Caco-2 (cell line): ENCODE data around the gene KRT9. TPM values are rescaled to one million over a fixed set of nuclear protein-coding genes. Genes with fewer than 3 reads are reported as not detected.

Experiments
- BruUV-seq: library from RNA; stranded (reverse); fragments of 400-500 nt; replicated peaks from 2 replicates; lab custom pipeline; 2021; lab: Mats Ljungman, UMichigan
- CTCF ChIA-PET: fragments of 300-600 bp; sonication (Branson Sonifier 250); formaldehyde crosslinking; loops from one replicate; lab custom pipeline; 2022; ENCODE audit warnings: antibody characterized with exemption; lab: Charles Lee
- POLR2A ChIA-PET: fragments of 300-600 bp; sonication (Branson Sonifier 250); formaldehyde crosslinking; loops from one replicate; lab custom pipeline; 2022; ENCODE audit warnings: antibody characterized with exemption; lab: Charles Lee
- DNase-seq, 2 experiments: peaks; one replicate each; pipeline versions ENCODE4 v3.0.0 to v3.0.0-alpha.2; 2020 to 2022
- H3K27me3 ChIP-seq: replicated peaks from 2 replicates; pipeline ENCODE4 v1.6.0; 2011; ENCODE audit warnings: low read length; ENCODE audit not compliant: control insufficient read depth, insufficient read depth
- H3K36me3 ChIP-seq: 2 replicates; pipeline ENCODE4 v1.5.1; 2011; ENCODE audit warnings: low read length; ENCODE audit not compliant: control insufficient read depth, insufficient read depth
- H3K4me1 ChIP-seq: fragments of 250-450 bp; sonication (Bioruptor Pico); 2 replicates; pipeline ENCODE4 v1.5.1; 2020; ENCODE audit warnings: mild to moderate bottlenecking
- H3K4me3 ChIP-seq: 2 replicates; pipeline ENCODE4 v1.5.1; 2011; ENCODE audit warnings: low read depth, mild to moderate bottlenecking, control low read depth, low read length
- H3K9me3 ChIP-seq: fragments of 250-450 bp; sonication (Bioruptor Pico); 2 replicates; pipeline ENCODE4 v1.5.1; 2020; ENCODE audit warnings: mild to moderate bottlenecking, moderate library complexity
- H3K27ac Mint-ChIP-seq: one replicate; pipeline ENCODE4 v1.8.0; 2022; ENCODE audit warnings: mixed read lengths; ENCODE audit not compliant: unreplicated experiment
- H3K27me3 Mint-ChIP-seq: one replicate; pipeline ENCODE4 v1.8.0; 2022; ENCODE audit warnings: mixed read lengths; ENCODE audit not compliant: insufficient read depth, unreplicated experiment
- H3K36me3 Mint-ChIP-seq: one replicate; pipeline ENCODE4 v1.8.0; 2022; ENCODE audit warnings: mild to moderate bottlenecking, mixed read lengths; ENCODE audit not compliant: insufficient read depth, unreplicated experiment
- H3K4me1 Mint-ChIP-seq: one replicate; pipeline ENCODE4 v1.8.0; 2022; ENCODE audit warnings: low read depth, mixed read lengths; ENCODE audit not compliant: unreplicated experiment
- H3K4me3 Mint-ChIP-seq: one replicate; pipeline ENCODE4 v1.8.0; 2022; ENCODE audit warnings: mild to moderate bottlenecking, moderate library complexity, mixed read lengths; ENCODE audit not compliant: unreplicated experiment
- H3K9me3 Mint-ChIP-seq: one replicate; pipeline ENCODE4 v1.8.0; 2022; ENCODE audit warnings: mixed read lengths; ENCODE audit not compliant: unreplicated experiment
- intact Hi-C: fragments of 100-400 bp; cut with micrococcal nuclease; formaldehyde crosslinking; loops from one replicate; pipeline ENCODE4 v1.10.0; 2022; ENCODE audit not compliant: unreplicated experiment
- total RNA-seq: library from RNA; stranded (reverse); gene quantifications from 2 replicates; pipeline ENCODE4 v1.2.3, GENCODE V29; 2022
- TF ChIP-seq, protein P1 (sequence below), 2 experiments: fragments of 200-600 bp in 1 of 2; IDR thresholded peaks; 1 replicate in 1 of 2; 2 replicates in 1 of 2; pipeline versions ENCODE4 v1.5.1 to v1.8.0; 2011 to 2022; ENCODE audit warnings: antibody characterized with exemption in 1 of 2, control low read depth in 1 of 2, inconsistent platforms in 1 of 2, low read depth in 1 of 2, low read length in 1 of 2, mild to moderate bottlenecking in 1 of 2, moderate library complexity in 1 of 2; ENCODE audit not compliant: insufficient read depth in 1 of 2, severe bottlenecking in 1 of 2, unreplicated experiment in 1 of 2

KRT9 gene
- total RNA-seq, 1 experiment from 2014 or later, result not detected

GRCh38 chr17:41528959-41529353 is 42.9 kb downstream of the KRT9 start:
- TF ChIP-seq, protein P1, sequence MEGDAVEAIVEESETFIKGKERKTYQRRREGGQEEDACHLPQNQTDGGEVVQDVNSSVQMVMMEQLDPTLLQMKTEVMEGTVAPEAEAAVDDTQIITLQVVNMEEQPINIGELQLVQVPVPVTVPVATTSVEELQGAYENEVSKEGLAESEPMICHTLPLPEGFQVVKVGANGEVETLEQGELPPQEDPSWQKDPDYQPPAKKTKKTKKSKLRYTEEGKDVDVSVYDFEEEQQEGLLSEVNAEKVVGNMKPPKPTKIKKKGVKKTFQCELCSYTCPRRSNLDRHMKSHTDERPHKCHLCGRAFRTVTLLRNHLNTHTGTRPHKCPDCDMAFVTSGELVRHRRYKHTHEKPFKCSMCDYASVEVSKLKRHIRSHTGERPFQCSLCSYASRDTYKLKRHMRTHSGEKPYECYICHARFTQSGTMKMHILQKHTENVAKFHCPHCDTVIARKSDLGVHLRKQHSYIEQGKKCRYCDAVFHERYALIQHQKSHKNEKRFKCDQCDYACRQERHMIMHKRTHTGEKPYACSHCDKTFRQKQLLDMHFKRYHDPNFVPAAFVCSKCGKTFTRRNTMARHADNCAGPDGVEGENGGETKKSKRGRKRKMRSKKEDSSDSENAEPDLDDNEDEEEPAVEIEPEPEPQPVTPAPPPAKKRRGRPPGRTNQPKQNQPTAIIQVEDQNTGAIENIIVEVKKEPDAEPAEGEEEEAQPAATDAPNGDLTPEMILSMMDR (IDR thresholded peaks at IDR 0.05; ENCODE audit: insufficient read depth in 1 of 2, low read depth in 1 of 2, low read length in 1 of 2, severe bottlenecking in 1 of 2, unreplicated experiment in 1 of 2), result no peak
- peak overlapping the region; percentile 99 for H3K4me3 Mint-ChIP-seq
- Histone ChIP-seq H3K36me3 (peaks cover 16% of the 10 kb centered on the region), H3K4me1 (peaks cover 46% of the 10 kb centered on the region), H3K27me3 (no peaks in the 10 kb centered on the region), H3K9me3 (0 out of 2 replicates have a peak, but pooled peaks cover 4% of the 10 kb centered on the region), H3K4me3 (no peak overlapping the region)
- peak overlapping the region; percentile 98 for H3K27ac Mint-ChIP-seq
- peaks cover 54% of the 10 kb centered on the region for H3K36me3 Mint-ChIP-seq
- no peaks in the 10 kb centered on the region for H3K9me3 Mint-ChIP-seq
- no peak for DNase-seq
- peaks cover 55% of the 10 kb centered on the region for H3K4me1 Mint-ChIP-seq
- intact Hi-C loops, result loop anchor here (1.0 to 10.0 kb wide), 2 partner anchors 7 to 114 kb away; no protein-coding TSS in a partner anchor
- no TSS peak for BruUV-seq
- POLR2A ChIA-PET, result interaction anchor here (0.5 to 2.5 kb wide), 19 partner anchors 9 to 710 kb away, joined by 3 to 31 read pairs (median 5); partner anchors contain the start of genes EIF1 and KRT13
- CTCF ChIA-PET, result interaction anchor here (0.6 to 4.1 kb wide), 6 partner anchors 7 to 160 kb away, joined by 3 to 42 read pairs (median 6); partner anchors contain the start of gene EIF1
- no peaks in the 10 kb centered on the region for H3K27me3 Mint-ChIP-seq

GRCh38 chr17:41527063-41528023 is 44.5 kb downstream of the KRT9 start:
- TSS peak; percentile 34 for BruUV-seq
- Histone ChIP-seq H3K36me3 (peaks cover 18% of the 10 kb centered on the region), H3K4me1 (peaks cover 62% of the 10 kb centered on the region), H3K4me3 (peak overlapping the region; percentile 98), H3K27me3 (no peaks in the 10 kb centered on the region), H3K9me3 (0 out of 2 replicates have a peak, but pooled peaks cover 4% of the 10 kb centered on the region)
- Mint-ChIP-seq H3K4me3 (peak overlapping the region; percentile 99), H3K9me3 (no peaks in the 10 kb centered on the region), H3K27me3 (no peaks in the 10 kb centered on the region), H3K27ac (peak overlapping the region; percentile 98), H3K4me1 (peaks cover 51% of the 10 kb centered on the region), H3K36me3 (peaks cover 70% of the 10 kb centered on the region)
- TF ChIP-seq, protein P1 (IDR thresholded peaks at IDR 0.05; ENCODE audit: insufficient read depth in 1 of 2, low read depth in 1 of 2, low read length in 1 of 2, severe bottlenecking in 1 of 2, unreplicated experiment in 1 of 2), result no peak
- DNase-seq, result peak; percentile 69 to 77
- ChIA-PET POLR2A (interaction anchor here (0.5 to 2.5 kb wide), 18 partner anchors 9 to 1596 kb away, joined by 3 to 31 read pairs (median 5); partner anchors contain the start of genes EIF1 and KRT13), CTCF (interaction anchor here (0.8 to 4.1 kb wide), 8 partner anchors 9 to 724 kb away, joined by 3 to 42 read pairs (median 4); no protein-coding TSS in a partner anchor)
- intact Hi-C loops, result loop anchor here (1.0 to 10.0 kb wide), 2 partner anchors 9 to 113 kb away; no protein-coding TSS in a partner anchor

DNA sequence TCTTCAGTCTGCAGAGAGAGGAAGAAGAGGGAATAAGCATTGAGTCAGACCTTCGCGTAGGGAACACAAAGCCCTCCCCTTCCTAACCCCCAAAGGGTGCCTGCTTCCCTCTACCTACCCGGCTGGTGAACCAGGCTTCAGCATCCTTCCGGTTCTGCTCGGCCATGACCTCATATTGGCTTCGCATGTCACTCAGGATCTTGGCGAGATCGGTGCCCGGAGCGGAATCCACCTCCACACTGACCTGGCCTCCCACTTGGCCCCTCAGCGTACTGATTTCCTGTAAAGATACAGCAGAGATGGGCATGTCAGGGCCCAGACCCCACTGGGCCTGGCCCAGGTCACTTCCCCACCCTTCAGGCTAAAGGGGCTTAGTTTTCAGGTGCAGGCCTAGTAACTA is 47.6 kb downstream of the KRT9 start:
- no peaks in the 10 kb centered on the region for H3K9me3 Mint-ChIP-seq
- H3K27ac Mint-ChIP-seq, result peak overlapping the region; percentile 73
- H3K4me1 ChIP-seq, result peaks cover 72% of the 10 kb centered on the region
- no peak overlapping the region for H3K4me3 ChIP-seq
- peaks cover 18% of the 10 kb centered on the region for H3K36me3 ChIP-seq
- no peaks in the 10 kb centered on the region for H3K27me3 ChIP-seq
- H3K27me3 Mint-ChIP-seq, result no peaks in the 10 kb centered on the region
- H3K4me3 Mint-ChIP-seq, result peak overlapping the region; percentile 99
- H3K9me3 ChIP-seq, result 0 out of 2 replicates have a peak, but pooled peaks cover 2% of the 10 kb centered on the region
- BruUV-seq, result no TSS peak
- DNase-seq, result no peak
- peaks cover 59% of the 10 kb centered on the region for H3K4me1 Mint-ChIP-seq
- peaks cover 99% of the 10 kb centered on the region for H3K36me3 Mint-ChIP-seq
- ChIA-PET POLR2A (no interaction called here), CTCF (interaction anchor here (0.6 kb wide), 2 partner anchors 124 to 1984 kb away, joined by 3 to 4 read pairs; no protein-coding TSS in a partner anchor)
- TF ChIP-seq, protein P1 (IDR thresholded peaks at IDR 0.05; ENCODE audit: insufficient read depth in 1 of 2, low read depth in 1 of 2, low read length in 1 of 2, severe bottlenecking in 1 of 2, unreplicated experiment in 1 of 2), result no peak
- intact Hi-C loops, result loop anchor here (5.0 to 10.0 kb wide), 2 partner anchors 109 to 617 kb away; no protein-coding TSS in a partner anchor
